Upper lobe of right lung (tissue), 1 donor: Measurements from ENCODE around the gene SLC6A5. TPM values are rescaled to one million over a fixed set of nuclear protein-coding genes. Genes with fewer than 3 reads are reported as not detected.

Source experiments
- ATAC-seq: fragments of 200-7000 bp; cut with Tn5 transposase; one replicate; pipeline ENCODE4 v1.9.1; 2020; ENCODE audit warnings: mild to moderate bottlenecking, moderate library complexity
- DNase-seq: peaks from one replicate; pipeline ENCODE4 v3.0.0-alpha.2; 2020
- H3K27ac ChIP-seq: fragments of 200-600 bp; one replicate; pipeline ENCODE4 v1.8.0; 2022
- H3K27me3 ChIP-seq: fragments of 200-600 bp; one replicate; pipeline ENCODE4 v1.8.0; 2022; ENCODE audit warnings: mild to moderate bottlenecking
- H3K36me3 ChIP-seq: fragments of 200-600 bp; one replicate; pipeline ENCODE4 v1.8.0; 2022
- H3K4me1 ChIP-seq: fragments of 200-600 bp; one replicate; pipeline ENCODE4 v1.8.0; 2022
- H3K4me3 ChIP-seq: fragments of 200-600 bp; one replicate; pipeline ENCODE4 v1.8.0; 2022; ENCODE audit warnings: mild to moderate bottlenecking
- H3K9me3 ChIP-seq: fragments of 200-600 bp; one replicate; pipeline ENCODE4 v1.8.0; 2022
- CTCF ChIP-seq: fragments of 200-600 bp; IDR thresholded peaks from one replicate; pipeline ENCODE4 v1.8.0; 2022; ENCODE audit warnings: antibody characterized with exemption
- intact Hi-C: fragments of 100-400 bp; cut with DNase I; formaldehyde crosslinking; loops from one replicate; pipeline ENCODE4 v1.11.0; 2022
- total RNA-seq: library from RNA; stranded (reverse); fragmentation: NEBNext Ultra II Directional; extraction: Animal tissue kit (Norgen Biotek cat#: 25700); gene quantifications from one replicate; pipeline ENCODE4 v1.2.1, GENCODE V29; 2021
- donor health status: DM: no; HTN: yes; CAD: no; lungs with severe emphysema.

Gene SLC6A5
- total RNA-seq, 1 donor from 2014 or later: not detected

DNA sequence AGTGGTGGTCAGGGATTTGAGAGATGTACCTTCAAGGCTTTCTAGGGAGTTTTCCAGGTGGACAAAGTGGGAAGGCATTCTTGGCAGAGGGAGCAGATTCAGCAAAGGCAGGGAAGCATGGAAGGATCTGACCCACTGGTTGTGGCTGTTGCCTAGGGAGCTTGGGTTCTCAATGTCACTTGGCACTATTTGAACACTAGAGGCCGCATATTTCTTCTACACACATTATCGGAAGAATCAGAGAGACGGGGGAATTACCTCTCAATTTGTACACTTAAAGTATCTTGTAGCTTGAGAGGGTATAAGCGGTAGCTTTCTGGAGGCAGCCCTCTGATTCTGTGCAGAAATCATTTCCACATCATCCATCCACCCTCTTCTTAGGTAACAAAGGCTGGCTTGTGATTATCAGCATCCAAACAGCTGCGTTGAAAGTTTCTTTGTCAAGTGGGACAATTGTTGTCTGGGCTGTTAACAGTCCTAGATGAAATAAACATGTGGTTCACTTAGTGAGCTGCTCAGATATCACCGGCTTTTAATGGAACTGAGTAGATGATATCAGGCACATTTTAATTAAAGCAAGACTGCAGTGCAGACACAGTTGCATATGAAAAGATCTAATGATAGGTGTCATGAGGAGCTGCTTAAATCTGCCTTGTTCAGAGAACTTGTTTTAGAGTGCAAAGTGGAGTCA lies 72.6 kb downstream of the SLC6A5 start:
- no peak for TF ChIP-seq CTCF
- no peaks in the 10 kb centered on the region for H3K4me1 ChIP-seq
- ATAC-seq (no peak), DNase-seq (no peak)
- intact Hi-C loops: no loop called here
- H3K9me3 ChIP-seq: no peaks in the 10 kb centered on the region
- no peak overlapping the region for H3K27ac ChIP-seq
- no peak overlapping the region for H3K4me3 ChIP-seq
- H3K36me3 ChIP-seq: no peaks in the 10 kb centered on the region
- H3K27me3 ChIP-seq: peaks cover 65% of the 10 kb centered on the region

- DNase-seq: no peak
- no peak for ATAC-seq
- H3K27me3 ChIP-seq: peaks cover 60% of the 10 kb centered on the region
Observed at GRCh38 chr11:20672575-20672974, 73.2 kb downstream of the SLC6A5 start.

DNA sequence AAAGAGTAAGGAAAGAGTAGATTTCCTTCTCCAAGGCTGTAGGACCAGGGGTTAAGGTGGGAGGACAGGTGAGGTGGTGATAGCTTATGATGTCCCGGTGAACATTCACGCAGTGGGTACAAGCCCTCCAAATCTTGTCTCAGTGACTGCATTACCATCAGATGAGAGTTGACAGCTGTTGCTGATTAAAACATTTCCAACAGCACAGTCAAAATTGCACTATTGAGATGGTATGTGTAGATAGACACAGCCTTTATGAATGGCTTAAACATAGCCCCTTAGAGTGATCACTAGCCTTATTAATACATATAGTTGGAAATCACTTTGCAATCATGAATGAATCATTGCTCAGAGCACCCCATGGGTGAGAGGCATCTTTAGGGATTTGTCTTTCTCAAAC lies 77.2 kb downstream of the SLC6A5 start:
- no peak for TF ChIP-seq CTCF
- H3K9me3 ChIP-seq: no peaks in the 10 kb centered on the region
- no peak for DNase-seq
- no peak for ATAC-seq
- H3K4me1 ChIP-seq: no peaks in the 10 kb centered on the region
- H3K27ac ChIP-seq: no peak overlapping the region
- intact Hi-C loops: no loop called here
- H3K4me3 ChIP-seq: no peak overlapping the region
- H3K27me3 ChIP-seq: peaks cover 22% of the 10 kb centered on the region
- H3K36me3 ChIP-seq: no peaks in the 10 kb centered on the region

More at GRCh38 chr11:20672575-20672974, 73.2 kb downstream of the SLC6A5 start:
- intact Hi-C loops: no loop called here
- TF ChIP-seq CTCF: peak; percentile 24
- H3K36me3 ChIP-seq: no peaks in the 10 kb centered on the region
- no peak overlapping the region for H3K4me3 ChIP-seq
- H3K9me3 ChIP-seq: no peaks in the 10 kb centered on the region
- no peak overlapping the region for H3K27ac ChIP-seq
- no peaks in the 10 kb centered on the region for H3K4me1 ChIP-seq

DNA sequence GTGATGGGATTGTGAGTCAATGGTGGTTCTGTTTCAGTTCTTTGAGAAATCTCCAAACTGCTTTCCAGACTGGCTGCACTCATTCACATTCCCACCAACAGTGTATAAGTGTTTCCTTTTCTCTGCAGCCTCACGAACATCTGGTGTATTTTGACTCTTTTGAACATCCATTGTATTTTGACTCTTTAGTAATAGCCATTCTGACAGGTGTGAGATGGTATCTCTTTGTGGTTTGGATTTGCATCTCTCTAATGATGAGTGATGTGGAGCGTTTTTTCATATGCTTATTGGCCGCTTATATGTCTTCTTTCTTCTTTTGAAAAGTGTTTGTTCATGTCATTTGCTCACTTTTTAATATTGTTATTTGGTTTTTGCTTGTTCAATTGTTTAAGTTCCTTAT lies 89.4 kb downstream of the SLC6A5 start:
- TF ChIP-seq CTCF: no peak
- intact Hi-C loops: no loop called here
- ATAC-seq (no peak), DNase-seq (no peak)
- Histone ChIP-seq H3K36me3 (no peaks in the 10 kb centered on the region), H3K27ac (no peak overlapping the region), H3K4me3 (no peak overlapping the region), H3K4me1 (no peaks in the 10 kb centered on the region), H3K27me3 (no peaks in the 10 kb centered on the region), H3K9me3 (no peaks in the 10 kb centered on the region)

DNA sequence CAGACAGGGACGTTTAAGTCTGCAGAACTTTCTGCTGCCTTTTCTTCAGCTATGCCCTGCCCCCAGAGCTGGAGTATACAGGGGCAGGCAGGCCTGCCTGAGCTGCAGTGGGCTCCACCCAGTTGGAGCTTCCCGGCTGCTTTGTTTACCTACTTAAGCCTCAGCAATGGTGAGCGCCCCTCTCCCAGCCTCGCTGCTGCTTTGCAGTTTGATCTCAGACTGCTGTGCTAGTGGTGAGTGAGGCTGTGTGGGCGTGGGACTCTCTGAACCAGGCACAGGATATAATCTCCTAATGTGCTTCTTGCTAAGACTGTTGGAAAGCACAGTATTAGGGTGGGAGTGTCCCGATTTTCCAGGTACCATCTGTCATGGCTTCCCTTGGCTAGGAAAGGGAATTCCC lies 108.5 kb downstream of the SLC6A5 start:
- TF ChIP-seq CTCF: no peak
- Histone ChIP-seq H3K27me3 (no peaks in the 10 kb centered on the region), H3K4me3 (no peak overlapping the region), H3K4me1 (no peaks in the 10 kb centered on the region), H3K27ac (no peak overlapping the region), H3K36me3 (no peaks in the 10 kb centered on the region), H3K9me3 (no peaks in the 10 kb centered on the region)
- ATAC-seq: no peak
- intact Hi-C loops: no loop called here
- no peak for DNase-seq

Other genes with a start within 250 kb of the SLC6A5 start
- 59.9 TPM for gene HTATIP2, start 235.9 kb upstream of the SLC6A5 start, total RNA-seq
- gene PRMT3, start 211.9 kb upstream of the SLC6A5 start, total RNA-seq: 10.2 TPM
- gene NELL1, start 70.0 kb downstream of the SLC6A5 start, total RNA-seq: not detected